ENCODE results near the gene CDK8.

CDK8 gene

DNA sequence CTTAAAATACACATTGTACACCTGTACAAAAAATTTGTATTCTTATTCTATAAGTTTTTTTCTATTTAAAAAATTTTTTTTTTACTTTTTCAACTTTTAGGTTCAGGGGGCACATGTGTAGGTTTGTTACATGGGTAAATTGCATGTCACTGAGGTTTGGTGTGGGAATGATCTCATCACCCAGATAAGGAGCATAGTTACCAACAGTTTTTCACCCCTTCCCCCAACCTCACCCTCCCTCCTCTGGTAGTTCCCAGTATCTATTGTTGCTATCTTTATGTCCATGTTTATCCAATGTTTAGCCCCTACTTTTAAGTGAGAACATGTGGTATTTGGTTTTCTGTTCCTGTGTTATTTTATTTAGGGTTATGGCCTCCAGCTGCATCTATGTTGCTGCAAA is 89.9 kb downstream of the CDK8 start:
- no peak for DNase-seq (ENCODE audit: extremely low read depth, insufficient read length)
- no peaks in the 10 kb centered on the region; the same call in 1 of the 2 replicates for H3K36me3 ChIP-seq (ENCODE audit: control insufficient read depth, insufficient read depth, low read length)
- H3K27me3 ChIP-seq (replicated peaks; ENCODE audit: control insufficient read depth, insufficient read depth, low read length) = no peaks in the 10 kb centered on the region
- TF ChIP-seq CTCF (IDR thresholded peaks at IDR 0.05; ENCODE audit: insufficient read depth, low read length, poor library complexity, severe bottlenecking) = no peak
- no peak overlapping the region for H3K4me3 ChIP-seq (replicated peaks; ENCODE audit: low read depth, low read length)

- DNase-seq (ENCODE audit: extremely low read depth, insufficient read length) = no peak
- H3K27me3 ChIP-seq (replicated peaks; ENCODE audit: control insufficient read depth, insufficient read depth, low read length) = no peaks in the 10 kb centered on the region
- TF ChIP-seq CTCF (IDR thresholded peaks at IDR 0.05; ENCODE audit: insufficient read depth, low read length, poor library complexity, severe bottlenecking) = no peak
- no peak overlapping the region for H3K4me3 ChIP-seq (replicated peaks; ENCODE audit: low read depth, low read length)
- H3K36me3 ChIP-seq (ENCODE audit: control insufficient read depth, insufficient read depth, low read length) = no peaks in the 10 kb centered on the region; the same call in 1 of the 2 replicates
Observed at GRCh38 chr13:26344980-26345379, 91.1 kb downstream of the CDK8 start.

DNA sequence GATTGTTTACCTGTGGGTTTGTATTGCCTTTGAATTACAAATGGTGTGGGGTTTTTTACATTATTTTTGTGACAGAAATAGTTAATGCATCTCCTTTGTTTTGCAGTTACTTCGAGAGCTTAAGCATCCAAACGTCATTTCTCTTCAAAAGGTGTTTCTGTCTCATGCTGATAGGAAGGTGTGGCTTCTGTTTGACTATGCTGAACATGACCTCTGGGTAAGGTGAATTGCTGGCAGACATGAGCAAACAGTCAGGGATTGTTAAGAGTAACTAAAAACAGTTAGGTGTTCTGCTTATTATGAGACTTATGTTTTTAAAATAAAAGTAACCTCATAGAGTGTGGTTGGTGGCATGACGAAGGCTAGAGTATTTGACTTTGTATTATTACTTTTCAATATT is 95.0 kb downstream of the CDK8 start:
- no peaks in the 10 kb centered on the region for H3K27me3 ChIP-seq (replicated peaks; ENCODE audit: control insufficient read depth, insufficient read depth, low read length)
- DNase-seq (ENCODE audit: extremely low read depth, insufficient read length) = no peak
- H3K36me3 ChIP-seq (ENCODE audit: control insufficient read depth, insufficient read depth, low read length) = no peaks in the 10 kb centered on the region; the same call in 1 of the 2 replicates
- no peak for TF ChIP-seq CTCF (IDR thresholded peaks at IDR 0.05; ENCODE audit: insufficient read depth, low read length, poor library complexity, severe bottlenecking)
- H3K4me3 ChIP-seq (replicated peaks; ENCODE audit: low read depth, low read length) = no peak overlapping the region

DNA sequence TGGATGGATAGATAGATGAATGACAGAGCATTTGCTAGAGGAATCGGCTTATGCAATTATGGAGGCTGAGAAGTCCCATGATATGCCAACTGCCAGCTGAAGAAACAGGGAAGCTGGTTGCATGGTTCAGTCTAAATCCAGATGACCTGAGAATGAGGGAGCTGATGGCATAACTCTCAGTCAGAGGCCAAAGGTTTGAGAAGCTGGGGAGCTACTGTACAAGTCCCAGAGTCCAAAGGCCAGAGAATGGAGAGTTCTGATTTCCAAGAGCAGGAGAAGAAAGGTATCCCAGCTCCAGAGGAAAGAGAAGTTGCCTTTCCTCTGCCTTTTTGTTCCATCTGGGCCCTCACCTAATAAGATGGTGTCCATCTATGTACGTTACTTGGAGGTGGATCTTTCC is 108.3 kb downstream of the CDK8 start:
- TF ChIP-seq CTCF (IDR thresholded peaks at IDR 0.05; ENCODE audit: insufficient read depth, low read length, poor library complexity, severe bottlenecking) = no peak
- Histone ChIP-seq H3K36me3 (ENCODE audit: control insufficient read depth, insufficient read depth, low read length) (no peaks in the 10 kb centered on the region), H3K4me3 (replicated peaks; ENCODE audit: low read depth, low read length) (no peak overlapping the region), H3K27me3 (replicated peaks; ENCODE audit: control insufficient read depth, insufficient read depth, low read length) (no peaks in the 10 kb centered on the region)
- no peak for DNase-seq (ENCODE audit: extremely low read depth, insufficient read length)

GRCh38 chr13:26370553-26370952 is 116.6 kb downstream of the CDK8 start:
- no peaks in the 10 kb centered on the region for H3K27me3 ChIP-seq (replicated peaks; ENCODE audit: control insufficient read depth, insufficient read depth, low read length)
- H3K4me3 ChIP-seq (replicated peaks; ENCODE audit: low read depth, low read length) = no peak overlapping the region
- H3K36me3 ChIP-seq (ENCODE audit: control insufficient read depth, insufficient read depth, low read length) = no peaks in the 10 kb centered on the region
- no peak for DNase-seq (ENCODE audit: extremely low read depth, insufficient read length)
- no peak for TF ChIP-seq CTCF (IDR thresholded peaks at IDR 0.05; ENCODE audit: insufficient read depth, low read length, poor library complexity, severe bottlenecking)

- no peak for DNase-seq (ENCODE audit: extremely low read depth, insufficient read length)
- Histone ChIP-seq H3K36me3 (ENCODE audit: control insufficient read depth, insufficient read depth, low read length) (no peaks in the 10 kb centered on the region), H3K4me3 (replicated peaks; ENCODE audit: low read depth, low read length) (no peak overlapping the region), H3K27me3 (replicated peaks; ENCODE audit: control insufficient read depth, insufficient read depth, low read length) (no peaks in the 10 kb centered on the region)
- no peak for TF ChIP-seq CTCF (IDR thresholded peaks at IDR 0.05; ENCODE audit: insufficient read depth, low read length, poor library complexity, severe bottlenecking)
Observed at GRCh38 chr13:26372747-26373146, 118.8 kb downstream of the CDK8 start.

Measured in GM06990 (cell line).